HCT116 (cell line): ENCODE results near the gene KIAA0319L. TPM values are rescaled to one million over a fixed set of nuclear protein-coding genes. Genes with fewer than 3 reads are reported as not detected.

Experiments used
- ATAC-seq: fragments of 200-7000 bp; cut with Tn5 transposase; 2 replicates; pipeline ENCODE4 v1.9.1; 2020; ENCODE audit warnings: mild to moderate bottlenecking, moderate library complexity
- BruUV-seq: library from RNA; stranded (reverse); fragments of 400-500 nt; replicated peaks from 2 replicates; lab custom pipeline; 2021; lab: Mats Ljungman, UMichigan
- CTCF ChIA-PET: fragments of 300-600 bp; sonication (Branson Sonifier 250); formaldehyde crosslinking; loops from one replicate; lab custom pipeline; 2021; ENCODE audit warnings: antibody characterized with exemption; lab: Charles Lee
- POLR2A ChIA-PET: fragments of 300-600, 350-600 bp; sonication (Branson Sonifier 250); formaldehyde crosslinking; loops from one replicate; lab custom pipeline; 2021; ENCODE audit warnings: antibody characterized with exemption; lab: Charles Lee
- RAD21 ChIA-PET, 2 experiments: fragments of 300-600 bp; sonication (Branson Sonifier 250); formaldehyde crosslinking; loops; one replicate each; lab custom pipeline; 2023; ENCODE audit warnings: low total read pairs in 2 of 2; ENCODE audit not compliant: uncharacterized antibody in 2 of 2, unreplicated experiment in 2 of 2, low non-redundant PET in 1 of 2; lab: Charles Lee
- DNase-seq: peaks from one replicate; pipeline ENCODE4 v3.0.0-alpha.2; 2010; ENCODE audit warnings: low read depth, low spot score
- H2AFZ ChIP-seq: fragments of 200-600 bp; shearing (Covaris generic), sonication (generic); 2 replicates; pipeline ENCODE4 v1.6.1; 2017; ENCODE audit warnings: low read depth, mixed run types, mixed read lengths, antibody characterized with exemption, low read length; ENCODE audit not compliant: poor library complexity, severe bottlenecking
- H3K27ac ChIP-seq: 2 replicates; pipeline ENCODE4 v1.5.1; 2012; ENCODE audit warnings: low read depth, low read length
- H3K27me3 ChIP-seq: fragments of 200-600 bp; sonication (generic); 2 replicates; pipeline ENCODE4 v1.6.1; 2016; ENCODE audit warnings: mixed run types, low read length, mixed read lengths; ENCODE audit not compliant: insufficient read depth
- H3K36me3 ChIP-seq, 2 experiments: fragments of 200-500 bp in 1 of 2; fragments of 200-600 bp in 1 of 2; sonication (Bioruptor generic) in 1 of 2; sonication (generic) in 1 of 2; 2 replicates each; pipeline versions ENCODE4 v1.5.1 to v1.6.1; 2014 to 2016; ENCODE audit warnings: low read length in 2 of 2, inconsistent platforms in 1 of 2, mixed read lengths in 1 of 2, mixed run types in 1 of 2; ENCODE audit not compliant: insufficient read depth in 2 of 2, control insufficient read depth in 1 of 2
- H3K4me1 ChIP-seq, 2 experiments: fragments of 200-600 bp in 1 of 2; sonication (generic) in 1 of 2; 2 replicates each; pipeline versions ENCODE4 v1.5.1 to v1.6.1; 2012 to 2017; ENCODE audit warnings: low read length in 2 of 2, inconsistent platforms in 1 of 2, mild to moderate bottlenecking in 1 of 2, mixed read lengths in 1 of 2, mixed run types in 1 of 2, moderate library complexity in 1 of 2; ENCODE audit not compliant: insufficient read depth in 2 of 2, control insufficient read depth in 1 of 2
- H3K4me2 ChIP-seq: fragments of 200-600 bp; sonication (generic); 2 replicates; pipeline ENCODE4 v1.6.1; 2017; ENCODE audit warnings: mixed run types, low read length, mixed read lengths
- H3K4me3 ChIP-seq, 2 experiments: fragments of 200-600 bp in 1 of 2; sonication (generic) in 1 of 2; replicated peaks in 1 of 2; 2 replicates each; pipeline ENCODE4 v1.5.1; 2011 to 2016; ENCODE audit warnings: low read length in 2 of 2, control low read depth in 1 of 2, low read depth in 1 of 2, mild to moderate bottlenecking in 1 of 2, mixed read lengths in 1 of 2, mixed run types in 1 of 2
- H3K79me2 ChIP-seq: fragments of 200-600 bp; sonication (generic); 2 replicates; pipeline ENCODE4 v1.6.1; 2017; ENCODE audit warnings: mild to moderate bottlenecking, mixed run types, low read length, moderate library complexity, mixed read lengths; ENCODE audit not compliant: insufficient read depth
- H3K9ac ChIP-seq: fragments of 200-600 bp; sonication (generic); 2 replicates; pipeline ENCODE4 v1.6.1; 2016; ENCODE audit warnings: low read length, mixed read lengths
- H3K9me2 ChIP-seq: fragments of 200-600 bp; sonication (generic), shearing (Covaris generic); 2 replicates; pipeline ENCODE4 v1.6.1; 2017; ENCODE audit warnings: mixed run types, mild to moderate bottlenecking, moderate library complexity; ENCODE audit not compliant: insufficient read depth
- H3K9me3 ChIP-seq, 2 experiments: fragments of 200-500 bp in 1 of 2; fragments of 200-600 bp in 1 of 2; sonication (Bioruptor generic) in 1 of 2; sonication (generic) in 1 of 2; 2 replicates each; pipeline ENCODE4 v1.6.1; 2014 to 2017; ENCODE audit warnings: low read length in 2 of 2, mixed read lengths in 2 of 2, inconsistent platforms in 1 of 2, low read depth in 1 of 2, mild to moderate bottlenecking in 1 of 2, mixed run types in 1 of 2, moderate library complexity in 1 of 2; ENCODE audit not compliant: control insufficient read depth in 1 of 2, insufficient read depth in 1 of 2
- H4K20me1 ChIP-seq: fragments of 200-600 bp; sonication (generic), shearing (Covaris generic); 2 replicates; pipeline ENCODE4 v1.6.1; 2017; ENCODE audit warnings: mixed run types, mild to moderate bottlenecking, moderate library complexity; ENCODE audit not compliant: insufficient read depth
- ATF3 ChIP-seq: IDR thresholded peaks from 2 replicates; pipeline ENCODE4 v1.6.1; 2012
- CBX3 ChIP-seq: IDR thresholded peaks from 2 replicates; pipeline ENCODE4 v1.6.1; 2012; ENCODE audit warnings: low read depth
- CTCF ChIP-seq, 3 experiments: fragments of 200-600 bp in 1 of 3; sonication (generic) in 1 of 3; IDR thresholded peaks in 2 of 3; conservative IDR thresholded peaks in 1 of 3; 2 replicates each; pipeline ENCODE4 v1.5.1; 2012 to 2017; ENCODE audit warnings: low read depth in 2 of 3, low read length in 2 of 3, antibody characterized with exemption in 1 of 3, borderline replicate concordance in 1 of 3, control low read depth in 1 of 3, mild to moderate bottlenecking in 1 of 3, mixed read lengths in 1 of 3, mixed run types in 1 of 3, moderate library complexity in 1 of 3; ENCODE audit not compliant: insufficient read depth in 1 of 3
- EGR1 ChIP-seq: IDR thresholded peaks from 2 replicates; pipeline ENCODE4 v1.6.1; 2012; ENCODE audit warnings: low read depth
- ELF1 ChIP-seq: IDR thresholded peaks from 2 replicates; pipeline ENCODE4 v1.6.1; 2012; ENCODE audit warnings: low read depth, borderline replicate concordance
- EZH2 ChIP-seq: fragments of 200-600 bp; sonication (generic); IDR thresholded peaks from 2 replicates; pipeline ENCODE4 v1.6.1; 2017; ENCODE audit warnings: antibody characterized with exemption, mixed run types
- EZH2phosphoT487 ChIP-seq: fragments of 200-600 bp; IDR thresholded peaks from 2 replicates; pipeline ENCODE4 v1.6.1; 2018; ENCODE audit warnings: antibody characterized with exemption, borderline replicate concordance
- FOSL1 ChIP-seq: IDR thresholded peaks from 2 replicates; pipeline ENCODE4 v1.6.1; 2012; ENCODE audit warnings: low read depth
- JUND ChIP-seq: IDR thresholded peaks from 2 replicates; pipeline ENCODE4 v1.6.1; 2012
- RAD21 ChIP-seq: IDR thresholded peaks from 2 replicates; pipeline ENCODE4 v1.6.1; 2012; ENCODE audit warnings: low read depth, mild to moderate bottlenecking
- SIN3A ChIP-seq: IDR thresholded peaks from 2 replicates; pipeline ENCODE4 v1.6.1; 2012; ENCODE audit warnings: low read depth
- SP1 ChIP-seq: IDR thresholded peaks from 2 replicates; pipeline ENCODE4 v1.6.1; 2012; ENCODE audit warnings: low read depth
- SRF ChIP-seq: IDR thresholded peaks from 2 replicates; pipeline ENCODE4 v1.6.1; 2012; ENCODE audit warnings: low read depth
- TCF7L2 ChIP-seq: IDR thresholded peaks from 2 replicates; pipeline ENCODE4 v1.7.0; 2011; ENCODE audit warnings: borderline replicate concordance, inconsistent platforms; ENCODE audit not compliant: insufficient read depth, insufficient read length; ENCODE audit errors: extremely low read depth
- intact Hi-C: fragments of 100-400 bp; cut with micrococcal nuclease; formaldehyde crosslinking; loops from 2 replicates; pipeline ENCODE4 v1.10.0; 2022
- total RNA-seq: library from RNA; stranded (reverse); gene quantifications from one replicate; pipeline ENCODE4 v1.2.1, GENCODE V29; 2021; ENCODE audit not compliant: unreplicated experiment

The KIAA0319L gene
- total RNA-seq, 1 experiment from 2014 or later, result 35.6 TPM

- DNase-seq (no peak), ATAC-seq (no peak)
- Histone ChIP-seq H3K4me3 (no peak overlapping the region), H3K9me3 (no peaks in the 10 kb centered on the region), H4K20me1 (no peaks in the 10 kb centered on the region), H2AFZ (no peak overlapping the region), H3K4me2 (no peak overlapping the region), H3K79me2 (no peaks in the 10 kb centered on the region), H3K27ac (no peak overlapping the region)
- ChIA-PET CTCF (no interaction called here), RAD21 (no interaction called here)
- no peak for TF ChIP-seq RAD21
- no peak for TF ChIP-seq ATF3
- no peak for TF ChIP-seq CBX3
- no peak for TF ChIP-seq ELF1
- no peak for TF ChIP-seq EGR1
- TF ChIP-seq EZH2, result no peak
- TF ChIP-seq FOSL1, result no peak
- no peak for TF ChIP-seq EZH2phosphoT487
- TF ChIP-seq JUND, result no peak
- TF ChIP-seq CTCF (IDR thresholded peaks at IDR 0.05 in 2 of 3, conservative IDR thresholded peaks at IDR 0.05 in 1 of 3; ENCODE audit: borderline replicate concordance in 1 of 3, insufficient read depth in 1 of 3, low read depth in 2 of 3, low read length in 2 of 3), result no peak
- TF ChIP-seq, all 23 proteins: peak for 0
- Histone ChIP-seq H3K9ac (no peak overlapping the region), H3K36me3 (no peaks in the 10 kb centered on the region), H3K4me1 (no peaks in the 10 kb centered on the region), H3K9me2 (no peaks in the 10 kb centered on the region), H3K27me3 (no peaks in the 10 kb centered on the region)
- intact Hi-C loops, result no loop called here
- no TSS peak for BruUV-seq
- POLR2A ChIA-PET, result no interaction called here
These were observed 67.0 kb downstream of the KIAA0319L start for GRCh38 chr1:35490250-35490649.

GRCh38 chr1:35488336-35488735, 68.9 kb downstream of the KIAA0319L start:
- ChIA-PET RAD21 (no interaction called here), CTCF (no interaction called here), POLR2A (no interaction called here)
- Histone ChIP-seq H3K27ac (no peak overlapping the region), H4K20me1 (no peaks in the 10 kb centered on the region), H2AFZ (no peak overlapping the region), H3K27me3 (no peaks in the 10 kb centered on the region), H3K9me3 (no peaks in the 10 kb centered on the region), H3K36me3 (no peaks in the 10 kb centered on the region), H3K9ac (no peak overlapping the region)
- DNase-seq, result no peak
- TF ChIP-seq SIN3A, result no peak
- no peak for TF ChIP-seq ATF3
- no peak for TF ChIP-seq ELF1
- TF ChIP-seq SP1, result no peak
- no peak for TF ChIP-seq SRF
- no peak for TF ChIP-seq EGR1
- no peak for TF ChIP-seq TCF7L2
- TF ChIP-seq, all 23 proteins: peak for 0
- H3K4me3 ChIP-seq, result no peak overlapping the region
- H3K79me2 ChIP-seq, result no peaks in the 10 kb centered on the region
- H3K4me2 ChIP-seq, result no peak overlapping the region
- intact Hi-C loops, result no loop called here
- no peaks in the 10 kb centered on the region for H3K9me2 ChIP-seq
- no TSS peak for BruUV-seq
- H3K4me1 ChIP-seq, result no peaks in the 10 kb centered on the region
- no peak for ATAC-seq
